Measurements from ENCODE around the gene DNTT.

The DNTT gene

DNA sequence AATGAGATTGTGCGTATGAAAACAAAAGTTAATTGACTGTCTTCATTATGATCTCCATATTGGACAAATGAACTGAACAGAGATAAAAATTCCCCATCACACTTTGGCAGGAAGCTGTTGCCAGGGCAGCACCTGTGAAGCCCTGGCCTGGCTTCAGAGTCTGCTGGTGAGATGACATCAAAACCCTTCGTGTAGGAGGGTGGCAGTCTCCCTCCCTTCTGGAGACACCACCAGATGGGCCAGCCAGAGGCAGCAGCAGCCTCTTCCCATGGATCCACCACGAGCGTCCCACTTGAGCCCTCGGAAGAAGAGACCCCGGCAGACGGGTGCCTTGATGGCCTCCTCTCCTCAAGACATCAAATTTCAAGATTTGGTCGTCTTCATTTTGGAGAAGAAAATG, at the start of gene DNTT:
TSS of gene DNTT (plus strand) at position 205 of the 400 bp plus-strand sequence. CDS start at position 269, 64 bp downstream.
- no peak for DNase-seq (ENCODE audit: low read depth)

DNA sequence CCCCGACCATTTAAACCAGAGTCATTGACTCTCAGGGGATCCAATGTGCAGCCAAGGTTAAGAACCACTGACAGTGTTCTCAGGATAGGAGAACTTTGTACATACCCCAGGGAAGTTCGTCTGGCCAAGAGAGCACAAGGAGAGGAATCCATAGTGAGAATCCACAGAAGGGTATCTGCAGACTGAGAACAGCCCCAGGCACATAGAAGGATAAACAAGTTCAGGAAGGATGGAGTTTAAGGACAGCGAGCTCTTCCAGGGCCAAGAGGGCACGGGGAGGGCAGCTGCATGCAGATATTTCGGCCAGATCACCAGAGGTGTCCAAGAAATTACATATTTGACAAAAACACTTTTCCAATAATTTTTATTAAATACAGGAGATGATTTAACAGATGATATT, 49.3 kb upstream of the DNTT start:
- no peak for DNase-seq (ENCODE audit: low read depth)

DNA sequence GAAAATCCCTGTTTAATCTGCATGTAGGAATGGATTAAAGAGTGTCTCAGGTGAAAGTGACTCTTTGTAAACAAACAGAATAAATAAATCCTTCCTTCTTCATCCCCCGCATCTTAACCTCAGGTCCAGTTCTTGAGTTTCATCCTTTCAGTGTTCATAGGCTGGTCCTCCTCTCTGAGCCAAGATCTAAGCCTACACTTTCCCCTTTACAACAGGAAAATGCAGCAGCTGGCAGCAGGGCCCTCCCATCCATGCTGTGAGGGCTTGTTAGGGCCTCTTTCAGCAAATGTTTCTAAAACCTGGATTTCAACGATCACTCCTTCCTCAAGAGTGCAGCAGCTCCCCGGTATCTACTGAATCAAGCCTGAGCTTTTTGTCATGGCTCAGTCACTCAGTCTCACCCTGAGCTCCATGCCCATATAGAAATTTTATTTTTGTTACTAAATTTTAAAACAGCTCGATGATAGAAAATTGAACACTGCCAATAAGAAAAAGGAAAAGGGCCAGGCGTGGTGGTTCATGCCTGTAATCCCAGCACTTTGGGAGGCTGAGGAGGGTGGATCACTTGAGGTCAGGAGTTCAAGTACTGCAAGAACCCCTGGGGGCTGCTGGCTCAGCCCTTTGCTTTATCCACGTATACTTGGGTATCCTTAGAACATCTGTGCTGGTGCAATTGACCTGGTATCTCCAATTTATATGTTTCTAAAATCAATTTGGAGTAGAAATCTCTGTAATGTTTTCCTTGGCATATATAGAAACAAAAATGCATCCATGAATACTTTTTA, 48.5 kb upstream of the DNTT start:
- no peak for DNase-seq (ENCODE audit: low read depth)

- DNase-seq (ENCODE audit: low read depth), result no peak
Measured at GRCh38 chr10:96257944-96258343, 46.3 kb upstream of the DNTT start.

GRCh38 chr10:96259150-96259549, 45.1 kb upstream of the DNTT start:
- no peak for DNase-seq (ENCODE audit: low read depth)

DNA sequence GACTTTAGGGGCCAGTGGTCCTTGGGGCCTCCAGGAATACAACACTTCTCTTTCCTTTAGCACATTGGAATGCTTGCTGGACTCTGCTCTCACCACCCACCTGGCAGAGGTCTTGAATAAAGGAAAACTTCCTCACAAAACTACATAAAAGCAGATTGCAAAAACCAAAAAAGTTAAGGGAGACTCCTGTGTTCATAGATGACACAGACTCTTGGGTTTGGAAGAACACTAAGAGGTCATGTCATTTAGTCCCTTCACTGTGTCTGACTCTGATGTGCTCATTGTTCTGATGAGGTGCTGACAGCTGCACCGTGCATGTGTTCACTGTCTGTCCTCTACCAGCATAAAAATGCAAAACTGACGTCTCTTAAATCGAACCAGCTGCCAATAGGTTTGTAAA, 44.2 kb upstream of the DNTT start:
- no peak for DNase-seq (ENCODE audit: low read depth)

DNA sequence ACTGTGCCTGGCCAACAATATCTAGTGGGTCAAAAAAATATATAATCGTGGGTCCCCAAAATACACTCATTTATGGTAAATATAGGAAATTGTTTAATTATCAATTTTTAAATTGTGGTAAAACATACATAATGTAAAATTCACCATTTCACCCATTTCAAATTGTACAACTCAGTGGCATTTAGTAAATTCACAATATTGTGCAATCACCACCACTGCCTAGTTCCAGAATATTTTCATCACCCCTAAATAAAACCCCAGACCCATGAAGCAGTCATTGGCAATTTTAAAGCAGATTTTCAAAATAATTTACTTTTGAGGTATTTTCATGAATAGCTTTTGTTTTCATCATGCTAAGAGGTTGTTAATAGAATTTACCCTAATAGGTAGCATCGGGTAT, 43.1 kb upstream of the DNTT start:
- no peak for DNase-seq (ENCODE audit: low read depth)

DNA sequence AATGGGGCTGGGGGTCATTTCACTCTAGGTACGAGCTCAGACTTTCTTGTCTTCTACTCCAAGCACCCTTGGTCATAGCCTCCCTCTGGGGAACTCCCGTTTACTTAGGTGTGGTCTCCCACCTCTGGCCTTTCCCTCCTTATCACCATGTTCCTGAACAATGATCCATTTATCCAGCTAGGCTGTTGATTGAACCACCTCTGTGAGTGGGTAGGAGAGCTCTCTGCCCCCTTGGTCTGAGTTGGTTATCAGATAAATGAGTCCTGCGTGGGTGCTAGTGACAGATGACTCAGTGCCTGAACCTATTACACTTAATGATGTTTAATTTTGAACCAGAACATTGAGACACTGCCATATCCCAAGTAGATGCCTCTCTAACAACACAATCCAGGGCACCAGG, 42.3 kb upstream of the DNTT start:
- no peak for DNase-seq (ENCODE audit: low read depth)

- DNase-seq (ENCODE audit: low read depth), result no peak
Measured at GRCh38 chr10:96263176-96263575, 41.1 kb upstream of the DNTT start.

- no peak for DNase-seq (ENCODE audit: low read depth)
Measured at GRCh38 chr10:96263669-96264068, 40.6 kb upstream of the DNTT start.

- DNase-seq (ENCODE audit: low read depth), result no peak
Measured at GRCh38 chr10:96264938-96265337, 39.3 kb upstream of the DNTT start.

GRCh38 chr10:96266118-96266770, 38.0 kb upstream of the DNTT start:
- DNase-seq (ENCODE audit: low read depth), result no peak

DNA sequence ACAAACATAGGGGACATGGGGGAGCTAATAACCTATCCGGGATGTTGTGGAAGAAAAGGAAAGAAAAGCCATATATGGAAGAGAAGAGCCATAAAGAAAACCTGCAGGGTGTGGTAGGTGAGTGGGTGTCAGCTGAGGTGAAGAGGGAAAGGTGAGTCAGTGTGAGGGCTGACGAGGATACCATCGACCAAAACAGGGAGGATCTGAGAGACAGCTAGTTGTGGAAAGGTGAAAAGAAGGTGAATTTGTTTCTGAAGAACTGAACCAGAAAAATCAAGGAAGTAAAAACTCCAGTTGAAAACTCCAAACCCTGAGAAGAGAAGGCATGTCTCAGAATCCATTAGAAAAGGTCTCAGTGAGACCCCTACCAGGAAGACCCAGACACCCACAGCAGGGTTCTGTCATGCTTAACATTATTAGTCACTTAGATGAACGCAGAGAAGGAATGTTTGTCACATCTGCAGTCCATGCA, 37.0 kb upstream of the DNTT start:
- DNase-seq (ENCODE audit: low read depth), result no peak

DNA sequence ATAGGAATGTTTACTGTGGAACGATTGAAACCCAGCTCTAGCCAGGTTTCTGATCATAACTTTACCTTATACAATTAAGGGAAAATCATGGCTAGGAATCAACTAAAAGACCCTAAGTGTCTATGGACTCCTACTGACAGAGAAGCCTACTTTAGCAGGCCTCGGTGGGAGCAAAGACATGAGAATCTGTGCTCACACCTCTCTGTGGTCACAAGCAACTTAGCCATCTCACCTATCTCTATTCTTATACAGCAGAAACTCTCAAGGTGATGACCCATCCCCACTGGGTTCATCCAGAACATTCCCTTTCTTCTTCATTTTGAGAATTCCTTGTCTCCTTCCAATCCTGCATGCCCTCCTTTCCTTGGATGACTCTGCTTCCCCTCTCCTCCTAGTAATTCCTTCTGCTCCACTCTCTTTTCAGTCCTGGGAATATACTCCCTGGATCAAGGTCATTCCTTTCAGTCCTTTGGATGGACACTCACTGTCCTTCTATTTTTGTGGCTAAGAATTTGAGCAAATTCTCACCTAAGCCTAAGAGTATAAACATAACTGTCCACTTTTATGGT, 35.8 kb upstream of the DNTT start:
- DNase-seq (ENCODE audit: low read depth), result no peak

DNA sequence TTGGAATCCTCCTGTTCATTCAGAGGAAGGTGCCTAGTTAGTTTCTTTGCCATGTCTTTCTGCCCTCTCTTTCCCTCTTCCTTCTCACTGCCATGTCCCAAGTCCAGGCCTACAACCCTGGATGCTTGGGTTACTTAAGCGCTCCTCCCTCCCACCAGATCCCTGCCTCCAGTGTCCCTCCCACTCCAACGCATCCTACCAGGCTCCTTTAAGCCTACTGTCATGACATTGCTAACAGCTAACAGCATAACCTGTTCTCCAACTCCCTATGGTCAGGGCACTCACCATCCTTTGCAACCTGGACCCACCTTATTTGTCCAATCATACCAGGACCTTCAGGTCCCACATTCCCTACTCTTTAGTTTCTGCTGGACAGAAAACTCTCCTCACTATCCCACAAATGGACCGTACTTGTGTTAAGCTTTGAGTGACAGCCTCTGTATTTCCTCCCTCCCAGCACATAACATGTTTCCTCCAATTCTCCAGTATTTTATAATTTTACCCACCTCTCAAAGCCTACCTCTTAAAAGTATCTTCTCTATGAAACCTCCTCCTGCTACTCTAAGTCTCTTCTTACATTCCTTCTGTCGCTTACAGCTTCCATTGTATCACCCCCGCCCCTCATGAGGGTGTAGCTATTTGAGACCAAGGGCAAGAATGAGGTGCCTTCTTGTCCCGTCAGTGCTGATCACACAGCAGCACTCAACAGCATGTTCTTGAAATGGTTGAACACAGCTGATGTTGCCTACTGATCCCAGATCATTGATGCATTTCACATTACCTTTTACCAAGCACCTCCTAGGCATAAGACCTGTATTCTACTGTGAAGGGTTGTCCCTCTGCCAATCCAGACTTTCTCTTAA, 34.6 kb upstream of the DNTT start:
- no peak for DNase-seq (ENCODE audit: low read depth)

- no peak for DNase-seq (ENCODE audit: low read depth)
Measured at GRCh38 chr10:96270571-96270970, 33.7 kb upstream of the DNTT start.

GRCh38 chr10:96271016-96271815, 33.0 kb upstream of the DNTT start, which contains the start of gene BLNK:
Gene BLNK (minus strand): TSS chr10:96271569. CDS start chr10:96271398, 171 bp downstream.
- DNase-seq (ENCODE audit: low read depth), result no peak

DNA sequence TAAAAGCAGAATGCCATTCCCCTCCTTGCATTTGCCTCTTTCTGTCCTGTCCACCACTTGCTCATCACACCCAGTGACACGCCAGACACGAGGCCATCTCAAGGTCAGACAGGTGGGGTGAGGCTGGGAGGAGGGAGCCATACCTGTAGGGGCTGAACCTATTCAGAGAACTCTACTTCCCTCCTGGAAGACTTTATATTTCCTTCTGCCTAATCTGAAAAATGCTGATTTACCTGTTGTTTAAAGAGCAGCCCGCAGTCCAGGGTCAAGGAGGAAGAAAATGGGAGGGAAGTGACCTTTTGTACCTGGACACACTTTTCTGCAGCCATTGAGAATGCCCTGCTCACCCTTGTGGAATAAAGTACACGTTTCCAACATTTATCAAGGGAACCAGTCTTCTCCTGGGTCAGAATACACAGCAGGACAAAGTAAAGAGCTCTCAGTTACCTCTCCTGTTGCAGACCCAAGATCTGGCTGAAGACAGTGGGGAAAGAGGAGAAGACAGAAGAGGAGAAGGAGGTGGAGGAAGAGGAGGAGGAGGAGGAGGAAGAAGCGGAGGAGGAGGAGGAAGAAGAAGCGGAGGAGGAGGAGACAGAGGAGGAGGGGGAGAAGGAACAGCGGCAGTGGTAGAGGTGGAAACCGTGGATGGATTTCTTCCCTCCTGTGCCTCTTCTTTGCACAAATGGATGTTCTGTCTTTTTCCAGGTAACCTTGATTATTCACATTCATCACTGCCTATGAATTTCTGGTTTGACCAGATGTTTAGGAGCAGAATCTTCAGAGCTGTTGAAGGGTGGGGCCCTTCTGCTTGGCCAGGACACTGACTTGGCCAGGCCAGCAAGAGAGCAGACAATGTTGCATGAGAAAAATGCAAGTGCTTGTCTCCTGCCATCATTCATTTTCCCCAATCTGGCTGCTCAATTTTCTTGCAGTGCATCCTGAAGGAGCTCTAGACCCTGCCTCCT, 31.6 kb upstream of the DNTT start:
- DNase-seq (ENCODE audit: low read depth), result no peak

DNA sequence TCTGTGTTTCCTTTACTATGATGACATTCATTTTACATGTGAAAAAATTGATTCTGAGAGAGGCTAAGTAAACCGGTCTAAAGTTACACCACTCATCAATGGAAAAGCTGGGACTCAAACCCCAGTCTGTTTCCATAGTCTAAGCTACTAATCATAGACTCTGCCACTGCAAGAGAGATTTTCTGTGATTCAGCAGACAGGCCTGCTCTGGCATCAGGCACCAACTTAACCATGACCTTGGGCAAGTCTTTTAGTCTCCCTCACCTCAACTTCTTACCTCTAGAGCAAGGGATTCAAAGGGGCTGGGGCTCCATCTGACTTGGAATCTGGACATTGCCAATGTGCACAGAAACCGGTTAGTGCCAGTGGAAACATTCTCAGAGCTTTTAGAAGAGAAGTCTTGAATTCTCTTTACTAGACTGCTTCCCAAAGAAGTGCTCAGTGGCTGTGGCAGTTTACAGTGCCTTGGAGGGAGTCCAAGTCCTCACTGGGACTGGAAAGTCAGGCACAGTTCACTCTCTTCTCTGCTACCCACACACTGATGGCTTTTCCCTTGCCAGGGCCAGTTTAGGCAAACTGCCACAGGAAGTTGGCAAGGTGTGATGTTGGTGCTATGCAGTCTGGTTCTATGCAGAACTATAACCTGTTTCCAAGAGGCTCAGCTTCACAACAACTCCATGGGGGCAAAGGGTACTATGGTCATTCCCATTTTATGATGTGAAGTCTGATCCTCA, 28.4 kb upstream of the DNTT start:
- no peak for DNase-seq (ENCODE audit: low read depth)

Data from stimulated activated CD8-positive, alpha-beta memory T cell treated with anti-CD3 and anti-CD28 coated beads, Interleukin-15, amount 100 ng/mL, for 24 hours (primary cell).